GM12878 (cell line): ENCODE results near the gene ADK. TPM values are rescaled to one million over a fixed set of nuclear protein-coding genes. Genes with fewer than 3 reads are reported as not detected.

ENCODE experiments used
- ATAC-seq: fragments of 200-7000 bp; cut with Tn5 transposase; 3 replicates; pipeline ENCODE4 v1.9.1; 2020; ENCODE audit warnings: mild to moderate bottlenecking, moderate library complexity
- BruUV-seq: library from RNA; stranded (reverse); fragments of 400-500 nt; replicated peaks from 2 replicates; lab custom pipeline; 2021; lab: Mats Ljungman, UMichigan
- CTCF ChIA-PET: fragments of 300-600 bp; sonication (Branson Sonifier 250); formaldehyde crosslinking; extraction: SDS; loops from one replicate; lab custom pipeline; 2021; ENCODE audit warnings: inconsistent platforms; lab: Yijun Ruan, JAX
- POLR2A ChIA-PET: fragments of 350-600 bp; formaldehyde crosslinking; extraction: SDS; loops from one replicate; lab custom pipeline; 2021; ENCODE audit warnings: inconsistent platforms; lab: Charles Lee
- RAD21 ChIA-PET: fragments of 300-600 bp; sonication (Branson Sonifier 250); formaldehyde crosslinking; loops from one replicate; lab custom pipeline; 2023; ENCODE audit warnings: antibody characterized with exemption; ENCODE audit not compliant: unreplicated experiment; lab: Charles Lee
- SMC1A ChIA-PET: fragments of 300-600 bp; sonication (Branson Sonifier 250); formaldehyde crosslinking; loops from one replicate; lab custom pipeline; 2023; ENCODE audit not compliant: unreplicated experiment, uncharacterized antibody; lab: Charles Lee
- DNase-seq: peaks from one replicate; pipeline ENCODE4 v3.0.0-alpha.2; 2011; ENCODE audit warnings: low read depth, low spot score
- FAIRE-seq: peaks from 3 replicates; lab custom pipeline; 2011; peaks lifted over from hg19 to GRCh38; lab: Jason Lieb, UNC
- H2AFZ ChIP-seq: 2 replicates; pipeline ENCODE4 v1.6.0; 2011; ENCODE audit warnings: low read depth, low read length, control low read depth; ENCODE audit not compliant: control insufficient read depth
- H3K27ac ChIP-seq: 2 replicates; pipeline ENCODE4 v1.5.1; 2011; ENCODE audit warnings: control low read depth; ENCODE audit not compliant: control insufficient read depth, insufficient read depth
- H3K27me3 ChIP-seq, 2 experiments: replicated peaks in 1 of 2; 2 replicates each; pipeline versions ENCODE4 v1.6.0 to v1.6.1; 2011; ENCODE audit warnings: low read length in 1 of 2; ENCODE audit not compliant: control insufficient read depth in 2 of 2, insufficient read depth in 2 of 2
- H3K36me3 ChIP-seq, 2 experiments: 2 replicates each; pipeline ENCODE4 v1.5.1; 2011; ENCODE audit warnings: low read length in 1 of 2; ENCODE audit not compliant: control insufficient read depth in 2 of 2, insufficient read depth in 2 of 2
- H3K4me1 ChIP-seq: 2 replicates; pipeline ENCODE4 v1.6.1; 2011; ENCODE audit warnings: mild to moderate bottlenecking, low read length, moderate library complexity, mixed read lengths; ENCODE audit not compliant: control insufficient read depth, insufficient read depth
- H3K4me2 ChIP-seq: 2 replicates; pipeline ENCODE4 v1.6.0; 2011; ENCODE audit warnings: control low read depth; ENCODE audit not compliant: control insufficient read depth, insufficient read depth
- H3K4me3 ChIP-seq: fragments of 200-600 bp; sonication (generic); 2 replicates; pipeline ENCODE4 v1.5.1; 2016
- H3K79me2 ChIP-seq: 2 replicates; pipeline ENCODE4 v1.6.0; 2011; ENCODE audit warnings: low read length; ENCODE audit not compliant: control insufficient read depth, insufficient read depth
- H3K9ac ChIP-seq: 2 replicates; pipeline ENCODE4 v1.8.0; 2011; ENCODE audit warnings: low read length, control low read depth, mixed read lengths; ENCODE audit not compliant: control insufficient read depth, insufficient read depth
- H3K9me3 ChIP-seq: replicated peaks from 3 replicates; pipeline ENCODE4 v1.5.1; 2011; ENCODE audit warnings: mild to moderate bottlenecking, low read length; ENCODE audit not compliant: control insufficient read depth, insufficient read depth
- H4K20me1 ChIP-seq: 2 replicates; pipeline ENCODE4 v1.6.0; 2011; ENCODE audit not compliant: control insufficient read depth, insufficient read depth
- BRCA1 ChIP-seq: IDR thresholded peaks from 2 replicates; pipeline ENCODE4 v1.6.1; 2011; ENCODE audit warnings: low read depth, low read length, improper control_type of control experiment
- JUNB ChIP-seq: IDR thresholded peaks from 2 replicates; pipeline ENCODE4 v1.6.1; 2016; ENCODE audit warnings: antibody characterized with exemption, mild to moderate bottlenecking
- MEF2A ChIP-seq: IDR thresholded peaks from 2 replicates; pipeline ENCODE4 v1.6.1; 2011; ENCODE audit warnings: low read depth, mild to moderate bottlenecking, low read length, moderate library complexity; ENCODE audit not compliant: insufficient read depth
- TAF1 ChIP-seq: IDR thresholded peaks from 2 replicates; pipeline ENCODE4 v1.6.1; 2011; ENCODE audit warnings: mild to moderate bottlenecking, low read depth, low read length, borderline replicate concordance
- ZNF384 ChIP-seq: IDR thresholded peaks from 2 replicates; pipeline ENCODE4 v1.6.1; 2012; ENCODE audit warnings: low read depth, mild to moderate bottlenecking, low read length, improper control_type of control experiment, borderline replicate concordance
- WGBS: methylation state at CpG from one replicate; pipeline ENCODE4 v1.1.6; 2016; ENCODE audit warnings: low lambda C conversion rate; ENCODE audit not compliant: insufficient replicate concordance, insufficient coverage; ENCODE audit errors: missing lambda C conversion rate; 5-methylcytosine and 5-hydroxymethylcytosine counted together
- in situ Hi-C: fragments of 300-500 bp; cut with MboI; formaldehyde crosslinking; loops from 9 replicates; pipeline ENCODE4 v1.14.3; 2018; ENCODE audit warnings: mixed read lengths
- intact Hi-C: fragments of 100-400 bp; cut with micrococcal nuclease; formaldehyde crosslinking; loops from one replicate; pipeline ENCODE4 v1.14.2; 2022; ENCODE audit not compliant: unreplicated experiment
- polyA plus RNA-seq, 11 experiments: library from polyadenylated mRNA; depleted of rRNA in 4 of 11; unstranded in 6 of 11; stranded (reverse) in 5 of 11; fragments of >200 nt; fragmentation: Nextera tagmentation in 4 of 11; fragmentation: Illumina TruSeq in 1 of 11; extraction: Ambion mirVana in 4 of 11; extraction: Trizol in 1 of 11; gene quantifications; 1 replicate in 1 of 11; 2 replicates in 10 of 11; pipeline versions ENCODE4 v1.2.1 to v1.2.3, GENCODE V29; 2011 to 2016; ENCODE audit warnings: inconsistent platforms in 2 of 11, missing spikeins in 2 of 11, low read depth in 1 of 11
- total RNA-seq, 4 experiments: library from RNA; depleted of rRNA in 3 of 4; stranded (reverse); fragments of >200 nt in 3 of 4; fragmentation: Illumina TruSeq in 1 of 4; extraction: Trizol in 1 of 4; gene quantifications; 2 replicates each; pipeline versions ENCODE4 v1.2.1 to v1.2.3, GENCODE V29; 2013 to 2021
- TF ChIP-seq, protein P1 (sequence below): fragments of 450-650 bp; IDR thresholded peaks from 2 replicates; pipeline ENCODE4 v1.6.1; 2017; ENCODE audit warnings: antibody characterized with exemption, mild to moderate bottlenecking, moderate library complexity
- TF ChIP-seq, protein P2 (sequence below): fragments of 450-650 bp; IDR thresholded peaks from 2 replicates; pipeline ENCODE4 v1.6.1; 2016; ENCODE audit warnings: mild to moderate bottlenecking, moderate library complexity, borderline replicate concordance
- TF ChIP-seq, protein P3 (sequence below): fragments of 450-650 bp; IDR thresholded peaks from 2 replicates; pipeline ENCODE4 v1.6.1; 2014; ENCODE audit warnings: mild to moderate bottlenecking
- TF ChIP-seq, protein P4 (sequence below): IDR thresholded peaks from 2 replicates; pipeline ENCODE4 v1.6.1; 2011; ENCODE audit warnings: borderline replicate concordance, low read depth, mild to moderate bottlenecking, moderate library complexity, low read length; ENCODE audit not compliant: insufficient read depth, poor library complexity, severe bottlenecking
- TF ChIP-seq, protein P5 (sequence below): fragments of 450-650 bp; IDR thresholded peaks from 2 replicates; pipeline ENCODE4 v1.6.1; 2017; ENCODE audit warnings: mild to moderate bottlenecking

ADK gene
- total and polyA plus RNA-seq, 10 of the 15 experiments (the other 5 are each of a cell fraction or from before 2014, with no cell fraction given) = 42.0 to 151 (median 81.6) TPM

DNA sequence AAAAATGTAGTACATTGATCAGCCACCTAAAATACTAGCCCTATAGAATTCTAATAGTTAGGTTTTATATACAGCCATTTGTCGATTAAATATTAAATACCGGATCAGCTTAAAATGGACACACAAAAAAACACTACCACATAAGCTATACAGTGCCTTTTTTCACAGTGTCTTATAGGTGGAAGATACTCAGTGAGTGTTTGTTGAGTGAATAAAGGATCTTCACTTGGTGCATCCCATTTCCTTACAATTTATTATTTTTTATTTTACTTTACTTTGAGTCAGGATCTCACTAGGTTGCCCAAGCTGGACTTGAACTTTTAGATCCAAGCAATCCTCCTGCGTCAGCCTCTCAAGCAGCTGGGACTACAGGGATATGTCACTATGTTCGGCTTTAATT is 340.0 kb downstream of the ADK start:
- FAIRE-seq = no peak

More for the DNA sequence above, 340.0 kb downstream of the ADK start:
- Histone ChIP-seq H4K20me1 (no peaks in the 10 kb centered on the region), H3K9ac (no peak overlapping the region), H3K9me3 (peaks cover 1% of the 10 kb centered on the region; the same call in 2 of the 3 replicates), H3K79me2 (no peaks in the 10 kb centered on the region), H3K27ac (no peak overlapping the region), H3K4me2 (no peak overlapping the region), H3K36me3 (no peaks in the 10 kb centered on the region; a peak in 1 of 4 replicates), H2AFZ (no peak overlapping the region), H3K4me1 (no peaks in the 10 kb centered on the region), H3K4me3 (no peak overlapping the region), H3K27me3 (no peaks in the 10 kb centered on the region)
- RAD21 ChIA-PET = interaction anchor here (0.7 kb wide), 1 partner anchor 45 kb away, joined by 4 read pairs; no protein-coding TSS in a partner anchor
- POLR2A ChIA-PET = no interaction called here
- TF ChIP-seq, protein P1, sequence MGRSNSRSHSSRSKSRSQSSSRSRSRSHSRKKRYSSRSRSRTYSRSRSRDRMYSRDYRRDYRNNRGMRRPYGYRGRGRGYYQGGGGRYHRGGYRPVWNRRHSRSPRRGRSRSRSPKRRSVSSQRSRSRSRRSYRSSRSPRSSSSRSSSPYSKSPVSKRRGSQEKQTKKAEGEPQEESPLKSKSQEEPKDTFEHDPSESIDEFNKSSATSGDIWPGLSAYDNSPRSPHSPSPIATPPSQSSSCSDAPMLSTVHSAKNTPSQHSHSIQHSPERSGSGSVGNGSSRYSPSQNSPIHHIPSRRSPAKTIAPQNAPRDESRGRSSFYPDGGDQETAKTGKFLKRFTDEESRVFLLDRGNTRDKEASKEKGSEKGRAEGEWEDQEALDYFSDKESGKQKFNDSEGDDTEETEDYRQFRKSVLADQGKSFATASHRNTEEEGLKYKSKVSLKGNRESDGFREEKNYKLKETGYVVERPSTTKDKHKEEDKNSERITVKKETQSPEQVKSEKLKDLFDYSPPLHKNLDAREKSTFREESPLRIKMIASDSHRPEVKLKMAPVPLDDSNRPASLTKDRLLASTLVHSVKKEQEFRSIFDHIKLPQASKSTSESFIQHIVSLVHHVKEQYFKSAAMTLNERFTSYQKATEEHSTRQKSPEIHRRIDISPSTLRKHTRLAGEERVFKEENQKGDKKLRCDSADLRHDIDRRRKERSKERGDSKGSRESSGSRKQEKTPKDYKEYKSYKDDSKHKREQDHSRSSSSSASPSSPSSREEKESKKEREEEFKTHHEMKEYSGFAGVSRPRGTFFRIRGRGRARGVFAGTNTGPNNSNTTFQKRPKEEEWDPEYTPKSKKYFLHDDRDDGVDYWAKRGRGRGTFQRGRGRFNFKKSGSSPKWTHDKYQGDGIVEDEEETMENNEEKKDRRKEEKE = no peak
- TF ChIP-seq JUNB (no peak), ZNF384 (no peak), TAF1 (no peak), MEF2A (no peak), BRCA1 (no peak)
- TF ChIP-seq, protein P2, sequence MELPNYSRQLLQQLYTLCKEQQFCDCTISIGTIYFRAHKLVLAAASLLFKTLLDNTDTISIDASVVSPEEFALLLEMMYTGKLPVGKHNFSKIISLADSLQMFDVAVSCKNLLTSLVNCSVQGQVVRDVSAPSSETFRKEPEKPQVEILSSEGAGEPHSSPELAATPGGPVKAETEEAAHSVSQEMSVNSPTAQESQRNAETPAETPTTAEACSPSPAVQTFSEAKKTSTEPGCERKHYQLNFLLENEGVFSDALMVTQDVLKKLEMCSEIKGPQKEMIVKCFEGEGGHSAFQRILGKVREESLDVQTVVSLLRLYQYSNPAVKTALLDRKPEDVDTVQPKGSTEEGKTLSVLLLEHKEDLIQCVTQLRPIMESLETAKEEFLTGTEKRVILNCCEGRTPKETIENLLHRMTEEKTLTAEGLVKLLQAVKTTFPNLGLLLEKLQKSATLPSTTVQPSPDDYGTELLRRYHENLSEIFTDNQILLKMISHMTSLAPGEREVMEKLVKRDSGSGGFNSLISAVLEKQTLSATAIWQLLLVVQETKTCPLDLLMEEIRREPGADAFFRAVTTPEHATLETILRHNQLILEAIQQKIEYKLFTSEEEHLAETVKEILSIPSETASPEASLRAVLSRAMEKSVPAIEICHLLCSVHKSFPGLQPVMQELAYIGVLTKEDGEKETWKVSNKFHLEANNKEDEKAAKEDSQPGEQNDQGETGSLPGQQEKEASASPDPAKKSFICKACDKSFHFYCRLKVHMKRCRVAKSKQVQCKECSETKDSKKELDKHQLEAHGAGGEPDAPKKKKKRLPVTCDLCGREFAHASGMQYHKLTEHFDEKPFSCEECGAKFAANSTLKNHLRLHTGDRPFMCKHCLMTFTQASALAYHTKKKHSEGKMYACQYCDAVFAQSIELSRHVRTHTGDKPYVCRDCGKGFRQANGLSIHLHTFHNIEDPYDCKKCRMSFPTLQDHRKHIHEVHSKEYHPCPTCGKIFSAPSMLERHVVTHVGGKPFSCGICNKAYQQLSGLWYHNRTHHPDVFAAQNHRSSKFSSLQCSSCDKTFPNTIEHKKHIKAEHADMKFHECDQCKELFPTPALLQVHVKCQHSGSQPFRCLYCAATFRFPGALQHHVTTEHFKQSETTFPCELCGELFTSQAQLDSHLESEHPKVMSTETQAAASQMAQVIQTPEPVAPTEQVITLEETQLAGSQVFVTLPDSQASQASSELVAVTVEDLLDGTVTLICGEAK = no peak
- TF ChIP-seq, protein P3, sequence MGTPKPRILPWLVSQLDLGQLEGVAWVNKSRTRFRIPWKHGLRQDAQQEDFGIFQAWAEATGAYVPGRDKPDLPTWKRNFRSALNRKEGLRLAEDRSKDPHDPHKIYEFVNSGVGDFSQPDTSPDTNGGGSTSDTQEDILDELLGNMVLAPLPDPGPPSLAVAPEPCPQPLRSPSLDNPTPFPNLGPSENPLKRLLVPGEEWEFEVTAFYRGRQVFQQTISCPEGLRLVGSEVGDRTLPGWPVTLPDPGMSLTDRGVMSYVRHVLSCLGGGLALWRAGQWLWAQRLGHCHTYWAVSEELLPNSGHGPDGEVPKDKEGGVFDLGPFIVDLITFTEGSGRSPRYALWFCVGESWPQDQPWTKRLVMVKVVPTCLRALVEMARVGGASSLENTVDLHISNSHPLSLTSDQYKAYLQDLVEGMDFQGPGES = no peak
- TF ChIP-seq, protein P4, sequence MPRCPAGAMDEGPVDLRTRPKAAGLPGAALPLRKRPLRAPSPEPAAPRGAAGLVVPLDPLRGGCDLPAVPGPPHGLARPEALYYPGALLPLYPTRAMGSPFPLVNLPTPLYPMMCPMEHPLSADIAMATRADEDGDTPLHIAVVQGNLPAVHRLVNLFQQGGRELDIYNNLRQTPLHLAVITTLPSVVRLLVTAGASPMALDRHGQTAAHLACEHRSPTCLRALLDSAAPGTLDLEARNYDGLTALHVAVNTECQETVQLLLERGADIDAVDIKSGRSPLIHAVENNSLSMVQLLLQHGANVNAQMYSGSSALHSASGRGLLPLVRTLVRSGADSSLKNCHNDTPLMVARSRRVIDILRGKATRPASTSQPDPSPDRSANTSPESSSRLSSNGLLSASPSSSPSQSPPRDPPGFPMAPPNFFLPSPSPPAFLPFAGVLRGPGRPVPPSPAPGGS = no peak
- TF ChIP-seq, protein P5, sequence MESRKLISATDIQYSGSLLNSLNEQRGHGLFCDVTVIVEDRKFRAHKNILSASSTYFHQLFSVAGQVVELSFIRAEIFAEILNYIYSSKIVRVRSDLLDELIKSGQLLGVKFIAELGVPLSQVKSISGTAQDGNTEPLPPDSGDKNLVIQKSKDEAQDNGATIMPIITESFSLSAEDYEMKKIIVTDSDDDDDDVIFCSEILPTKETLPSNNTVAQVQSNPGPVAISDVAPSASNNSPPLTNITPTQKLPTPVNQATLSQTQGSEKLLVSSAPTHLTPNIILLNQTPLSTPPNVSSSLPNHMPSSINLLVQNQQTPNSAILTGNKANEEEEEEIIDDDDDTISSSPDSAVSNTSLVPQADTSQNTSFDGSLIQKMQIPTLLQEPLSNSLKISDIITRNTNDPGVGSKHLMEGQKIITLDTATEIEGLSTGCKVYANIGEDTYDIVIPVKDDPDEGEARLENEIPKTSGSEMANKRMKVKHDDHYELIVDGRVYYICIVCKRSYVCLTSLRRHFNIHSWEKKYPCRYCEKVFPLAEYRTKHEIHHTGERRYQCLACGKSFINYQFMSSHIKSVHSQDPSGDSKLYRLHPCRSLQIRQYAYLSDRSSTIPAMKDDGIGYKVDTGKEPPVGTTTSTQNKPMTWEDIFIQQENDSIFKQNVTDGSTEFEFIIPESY = no peak
- ATAC-seq (no peak), DNase-seq (no peak)
- CTCF ChIA-PET = interaction anchor here (0.9 kb wide), 1 partner anchor 118 kb away, joined by 3 read pairs; no protein-coding TSS in a partner anchor
- WGBS = 98% methylated on average over 4 of the region's 4 CpGs
- intact Hi-C loops = no loop called here
- BruUV-seq = no TSS peak
- SMC1A ChIA-PET = interaction anchor here (0.8 to 2.2 kb wide), 8 partner anchors 9 to 51 kb away, joined by 3 to 9 read pairs (median 4); no protein-coding TSS in a partner anchor
- in situ Hi-C loops = no loop called here
